Anterior cingulate cortex (tissue), 58 donors: Measurements from ENCODE around the gene ENTPD2.
A peak's percentile ranks its signal among the peaks of the same experiment; 100 is the strongest.

Experiments
- DNase-seq, 58 donors: peaks; one replicate each; lab custom pipeline; 2025; lab: John Stamatoyannopoulos, UW

ENTPD2 gene

GRCh38 chr9:137049544-137050449 is 4.1 kb downstream of the ENTPD2 start:
- peak in 39 of 58 donors; percentile 18 to 79 (median 51) for DNase-seq

- DNase-seq = peak in 20 of 58 donors; percentile 15 to 58 (median 37)
These were observed 5.0 kb downstream of the ENTPD2 start for GRCh38 chr9:137048655-137049543.

- DNase-seq = peak in 53 of 58 donors; percentile 32 to 77 (median 62)
These were observed 7.6 kb downstream of the ENTPD2 start, which contains the start of gene NPDC1 for GRCh38 chr9:137046088-137046787. Gene NPDC1 (minus strand): TSS chr9:137046177. CDS start chr9:137045989, 188 bp downstream.

- DNase-seq = peak in 11 of 58 donors; percentile 14 to 51 (median 34)
These were observed 8.4 kb downstream of the ENTPD2 start for GRCh38 chr9:137045294-137046087.

GRCh38 chr9:137044502-137045177 is 9.2 kb downstream of the ENTPD2 start:
- DNase-seq = peak in 11 of 58 donors; percentile 5 to 69 (median 41)

GRCh38 chr9:137044037-137044436 is 9.8 kb downstream of the ENTPD2 start:
- no peak for DNase-seq

- no peak for DNase-seq
These were observed 10.8 kb downstream of the ENTPD2 start for GRCh38 chr9:137042751-137043727.

- peak in 1 of 58 donors; percentile 23 for DNase-seq
These were observed 12.7 kb downstream of the ENTPD2 start for GRCh38 chr9:137041124-137041523.

- DNase-seq = no peak
These were observed 13.3 kb downstream of the ENTPD2 start for GRCh38 chr9:137040568-137040967.

GRCh38 chr9:137039611-137040366 is 14.1 kb downstream of the ENTPD2 start:
- no peak for DNase-seq

GRCh38 chr9:137038916-137039315 is 14.9 kb downstream of the ENTPD2 start:
- DNase-seq = no peak

GRCh38 chr9:137037483-137037882 is 16.4 kb downstream of the ENTPD2 start:
- DNase-seq = no peak

GRCh38 chr9:137037035-137037434 is 16.8 kb downstream of the ENTPD2 start:
- DNase-seq = no peak

- DNase-seq = no peak
These were observed 17.9 kb downstream of the ENTPD2 start for GRCh38 chr9:137035937-137036336.

- peak in 2 of 58 donors; percentile 60 to 74 for DNase-seq
These were observed 18.4 kb downstream of the ENTPD2 start for GRCh38 chr9:137035507-137035834.

GRCh38 chr9:137034709-137035506 is 19.0 kb downstream of the ENTPD2 start:
- DNase-seq = peak in 57 of 58 donors; percentile 40 to 89 (median 77)
